NCI-H226 (cell line): ENCODE measurements around the gene WWOX.

Source experiments
- DNase-seq: peaks from one replicate; pipeline ENCODE4 v3.0.0-alpha.2; 2015

WWOX gene

GRCh38 chr16:78413651-78414050 lies 314.2 kb downstream of the WWOX start:
- DNase-seq = no peak

- DNase-seq = no peak
These were observed 315.6 kb downstream of the WWOX start for GRCh38 chr16:78415013-78415412.

GRCh38 chr16:78415669-78416068 lies 316.2 kb downstream of the WWOX start:
- DNase-seq = no peak

GRCh38 chr16:78416400-78416799 lies 316.9 kb downstream of the WWOX start:
- DNase-seq = no peak

GRCh38 chr16:78421181-78421708 lies 321.8 kb downstream of the WWOX start:
- no peak for DNase-seq

- no peak for DNase-seq
These were observed 325.8 kb downstream of the WWOX start for GRCh38 chr16:78425281-78425680.

- no peak for DNase-seq
These were observed 326.5 kb downstream of the WWOX start for GRCh38 chr16:78425891-78426510.

GRCh38 chr16:78428193-78428592 lies 328.7 kb downstream of the WWOX start:
- DNase-seq = no peak

- DNase-seq = no peak
These were observed 330.8 kb downstream of the WWOX start for GRCh38 chr16:78430281-78430680.

GRCh38 chr16:78431004-78431670 lies 331.7 kb downstream of the WWOX start:
- no peak for DNase-seq

GRCh38 chr16:78431701-78432100 lies 332.2 kb downstream of the WWOX start:
- DNase-seq = no peak

- DNase-seq = no peak
These were observed 333.0 kb downstream of the WWOX start for GRCh38 chr16:78432451-78432850.

GRCh38 chr16:78433116-78433515 lies 333.7 kb downstream of the WWOX start:
- no peak for DNase-seq

GRCh38 chr16:78434401-78434800 lies 334.9 kb downstream of the WWOX start:
- DNase-seq = no peak

GRCh38 chr16:78435260-78435659 lies 335.8 kb downstream of the WWOX start:
- no peak for DNase-seq

- DNase-seq = no peak
These were observed 336.6 kb downstream of the WWOX start for GRCh38 chr16:78436023-78436422.

- no peak for DNase-seq
These were observed 337.4 kb downstream of the WWOX start for GRCh38 chr16:78436846-78437245.

GRCh38 chr16:78437352-78437968 lies 338.0 kb downstream of the WWOX start:
- no peak for DNase-seq

GRCh38 chr16:78438219-78438618 lies 338.8 kb downstream of the WWOX start:
- DNase-seq = no peak

- no peak for DNase-seq
These were observed 339.2 kb downstream of the WWOX start for GRCh38 chr16:78438632-78439031.

GRCh38 chr16:78439646-78440045 lies 340.2 kb downstream of the WWOX start:
- no peak for DNase-seq

- no peak for DNase-seq
These were observed 341.8 kb downstream of the WWOX start for GRCh38 chr16:78441298-78441697.

- DNase-seq = no peak
These were observed 344.3 kb downstream of the WWOX start for GRCh38 chr16:78443542-78444364.
